HFF-Myc (cell line): ENCODE data around the gene CALCOCO2.
"Not testable (repeated sequence)": the region's sequence is repeated elsewhere in the genome, so short reads cannot be mapped to it uniquely, and the experiment has no call there.

Experiments used
- DNase-seq: peaks from one replicate; pipeline ENCODE4 v3.0.0-alpha.2; 2011; ENCODE audit warnings: low read depth; ENCODE audit errors: extremely low read depth
- H3K4me3 ChIP-seq: replicated peaks from 2 replicates; pipeline ENCODE4 v1.5.1; 2011; ENCODE audit warnings: low read depth, mild to moderate bottlenecking, control low read depth, low read length
- CTCF ChIP-seq: IDR thresholded peaks from 2 replicates; pipeline ENCODE4 v1.5.1; 2012; ENCODE audit warnings: mild to moderate bottlenecking, low read depth, low read length, control low read depth; ENCODE audit errors: missing control alignments

Gene CALCOCO2

GRCh38 chr17:48795444-48796162 is 35.2 kb upstream of the CALCOCO2 start:
- H3K4me3 ChIP-seq: no peak overlapping the region
- peak; percentile 21 for DNase-seq
- no peak for TF ChIP-seq CTCF

GRCh38 chr17:48796163-48796522 is 34.7 kb upstream of the CALCOCO2 start:
- not testable (repeated sequence) for DNase-seq, H3K4me3 ChIP-seq

- no peak for DNase-seq
- TF ChIP-seq CTCF: no peak
- H3K4me3 ChIP-seq: no peak overlapping the region
These were observed 31.6 kb upstream of the CALCOCO2 start for GRCh38 chr17:48799069-48799723.

- H3K4me3 ChIP-seq: no peak overlapping the region
- TF ChIP-seq CTCF: no peak
- no peak for DNase-seq
These were observed 30.1 kb upstream of the CALCOCO2 start for GRCh38 chr17:48800626-48801217.

- no peak overlapping the region for H3K4me3 ChIP-seq
- DNase-seq: no peak
These were observed 25.9 kb upstream of the CALCOCO2 start for GRCh38 chr17:48804936-48805411.

GRCh38 chr17:48809182-48809581 is 21.7 kb upstream of the CALCOCO2 start:
- H3K4me3 ChIP-seq: no peak overlapping the region
- no peak for TF ChIP-seq CTCF
- DNase-seq: no peak

More at GRCh38 chr17:48804936-48805411, 25.9 kb upstream of the CALCOCO2 start:
- peak; percentile 96 for TF ChIP-seq CTCF

GRCh38 chr17:48812001-48812400 is 18.8 kb upstream of the CALCOCO2 start:
- no peak for TF ChIP-seq CTCF
- H3K4me3 ChIP-seq: no peak overlapping the region
- no peak for DNase-seq
